ENCODE measurements around the gene SLC5A7. TPM values are rescaled to one million over a fixed set of nuclear protein-coding genes. Genes with fewer than 3 reads are reported as not detected.

Gene SLC5A7
- total RNA-seq, result not detected in 2 replicates

GRCh38 chr2:107986278-107987217, at the start of gene SLC5A7:
Gene SLC5A7, plus strand, starts transcription at chr2:107986524. Its CDS starts 1,632 bp downstream, at chr2:107988156.

Other genes with a start within 250 kb of the SLC5A7 start
- gene RGPD4, start 159.6 kb upstream of the SLC5A7 start, total RNA-seq, result not detected in 2 replicates

Data from bronchial smooth muscle cell (primary cell).